HL-60 (cell line): Measurements from ENCODE around the gene HNRNPUL1.

Experiments used
- CTCF ChIP-seq: IDR thresholded peaks from one replicate; pipeline ENCODE4 v1.5.1; 2011; ENCODE audit warnings: low read length, control low read depth, inconsistent platforms; ENCODE audit not compliant: insufficient read depth
- GABPA ChIP-seq: IDR thresholded peaks from 2 replicates; pipeline ENCODE4 v1.6.1; 2012; ENCODE audit warnings: low read depth
- REST ChIP-seq: IDR thresholded peaks from 2 replicates; pipeline ENCODE4 v1.6.1; 2012; ENCODE audit warnings: low read depth; ENCODE audit not compliant: insufficient replicate concordance

- no peak for TF ChIP-seq CTCF
- no peak for TF ChIP-seq GABPA
- TF ChIP-seq REST, result no peak
Measured at GRCh38 chr19:41218615-41219507, 45.3 kb upstream of the HNRNPUL1 start, which contains the start of gene AXL.
